Prostate gland (tissue), 2 donors: ENCODE results near the gene LAMA2. TPM values are rescaled to one million over a fixed set of nuclear protein-coding genes. Genes with fewer than 3 reads are reported as not detected.

Experiments used
- DNase-seq: peaks from one replicate; pipeline ENCODE4 v3.0.0-alpha.2; 2019; ENCODE audit warnings: low spot score
- H3K27ac ChIP-seq, 2 donors: fragments of 200-600 bp; sonication (generic); 2 replicates each; pipeline ENCODE4 v1.5.1; 2017 to 2019
- H3K27me3 ChIP-seq: fragments of 200-600 bp; sonication (generic); replicated peaks from 2 replicates; pipeline ENCODE4 v1.5.1; 2019; ENCODE audit not compliant: insufficient read depth
- H3K36me3 ChIP-seq, 2 donors: fragments of 200-600 bp; sonication (generic); 1 replicate in 1 of 2; 2 replicates in 1 of 2; pipeline versions ENCODE4 v1.5.1 to v1.8.1; 2017 to 2019
- H3K4me1 ChIP-seq: fragments of 200-600 bp; sonication (generic); replicated peaks from 2 replicates; pipeline ENCODE4 v1.5.1; 2019
- H3K4me3 ChIP-seq, 2 donors: fragments of 200-600 bp; sonication (generic); 2 replicates each; pipeline ENCODE4 v1.5.1; 2017 to 2019
- H3K9me3 ChIP-seq: fragments of 200-600 bp; sonication (generic); 2 replicates; pipeline ENCODE4 v1.5.1; 2017
- CTCF ChIP-seq, 4 experiments: fragments of 200-600 bp in 2 of 4; fragments of 450-650 bp in 2 of 4; sonication (generic) in 2 of 4; IDR thresholded peaks; 1 replicate in 3 of 4; 2 replicates in 1 of 4; pipeline ENCODE4 v1.5.1; 2016 to 2019; ENCODE audit warnings: antibody characterized with exemption in 4 of 4, mild to moderate bottlenecking in 2 of 4, moderate library complexity in 2 of 4
- POLR2A ChIP-seq: fragments of 450-650 bp; IDR thresholded peaks from one replicate; pipeline ENCODE4 v1.6.1; 2016; ENCODE audit warnings: antibody characterized with exemption, mild to moderate bottlenecking
- POLR2AphosphoS5 ChIP-seq: sonication (generic); formaldehyde crosslinking; IDR thresholded peaks from one replicate; pipeline ENCODE4 v1.6.1; 2017; ENCODE audit warnings: antibody characterized with exemption
- WGBS: methylation state at CpG from one replicate; pipeline ENCODE4 v1.1.5; 2018; 5-methylcytosine and 5-hydroxymethylcytosine counted together
- intact Hi-C: fragments of 100-400 bp; cut with DNase I; formaldehyde crosslinking; loops from one replicate; pipeline ENCODE4 v1.14.2; 2022
- total RNA-seq, 2 donors: library from RNA; depleted of rRNA; stranded (reverse); fragments of >200 nt; gene quantifications; one replicate each; pipeline ENCODE4 v1.1.0, GENCODE V29; 2016

The LAMA2 gene
- total RNA-seq, 2 donors from 2014 or later = 10.1 to 89.1 TPM

GRCh38 chr6:129059650-129060049 lies 176.7 kb downstream of the LAMA2 start:
- no peaks in the 10 kb centered on the region for H3K27me3 ChIP-seq
- intact Hi-C loops = no loop called here
- no peaks in the 10 kb centered on the region for H3K36me3 ChIP-seq
- no peaks in the 10 kb centered on the region for H3K9me3 ChIP-seq
- 71% methylated on average over 2 of the region's 2 CpGs for WGBS
- H3K27ac ChIP-seq = no peak overlapping the region
- no peak overlapping the region for H3K4me3 ChIP-seq
- DNase-seq = no peak
- H3K4me1 ChIP-seq = no peaks in the 10 kb centered on the region
- TF ChIP-seq CTCF (IDR thresholded peaks at IDR 0.05) = no peak
- TF ChIP-seq POLR2AphosphoS5 = no peak
- no peak for TF ChIP-seq POLR2A

GRCh38 chr6:129069006-129069405 lies 186.1 kb downstream of the LAMA2 start:
- no peak overlapping the region for H3K4me3 ChIP-seq
- H3K9me3 ChIP-seq = no peaks in the 10 kb centered on the region
- no peak overlapping the region for H3K27ac ChIP-seq
- H3K36me3 ChIP-seq = no peaks in the 10 kb centered on the region
- DNase-seq = no peak
- no peaks in the 10 kb centered on the region for H3K4me1 ChIP-seq
- TF ChIP-seq POLR2A (no peak), CTCF (IDR thresholded peaks at IDR 0.05) (no peak), POLR2AphosphoS5 (no peak)
- intact Hi-C loops = no loop called here
- no peaks in the 10 kb centered on the region for H3K27me3 ChIP-seq

GRCh38 chr6:129073051-129073450 lies 190.1 kb downstream of the LAMA2 start:
- no peaks in the 10 kb centered on the region for H3K9me3 ChIP-seq
- no peak overlapping the region for H3K27ac ChIP-seq
- no peak for TF ChIP-seq POLR2A
- TF ChIP-seq CTCF (IDR thresholded peaks at IDR 0.05) = no peak
- TF ChIP-seq POLR2AphosphoS5 = no peak
- DNase-seq = no peak
- no peaks in the 10 kb centered on the region for H3K36me3 ChIP-seq
- intact Hi-C loops = no loop called here
- no peaks in the 10 kb centered on the region for H3K4me1 ChIP-seq
- H3K27me3 ChIP-seq = no peaks in the 10 kb centered on the region
- no peak overlapping the region for H3K4me3 ChIP-seq
- WGBS = 96% methylated on average over 2 of the region's 2 CpGs

DNA sequence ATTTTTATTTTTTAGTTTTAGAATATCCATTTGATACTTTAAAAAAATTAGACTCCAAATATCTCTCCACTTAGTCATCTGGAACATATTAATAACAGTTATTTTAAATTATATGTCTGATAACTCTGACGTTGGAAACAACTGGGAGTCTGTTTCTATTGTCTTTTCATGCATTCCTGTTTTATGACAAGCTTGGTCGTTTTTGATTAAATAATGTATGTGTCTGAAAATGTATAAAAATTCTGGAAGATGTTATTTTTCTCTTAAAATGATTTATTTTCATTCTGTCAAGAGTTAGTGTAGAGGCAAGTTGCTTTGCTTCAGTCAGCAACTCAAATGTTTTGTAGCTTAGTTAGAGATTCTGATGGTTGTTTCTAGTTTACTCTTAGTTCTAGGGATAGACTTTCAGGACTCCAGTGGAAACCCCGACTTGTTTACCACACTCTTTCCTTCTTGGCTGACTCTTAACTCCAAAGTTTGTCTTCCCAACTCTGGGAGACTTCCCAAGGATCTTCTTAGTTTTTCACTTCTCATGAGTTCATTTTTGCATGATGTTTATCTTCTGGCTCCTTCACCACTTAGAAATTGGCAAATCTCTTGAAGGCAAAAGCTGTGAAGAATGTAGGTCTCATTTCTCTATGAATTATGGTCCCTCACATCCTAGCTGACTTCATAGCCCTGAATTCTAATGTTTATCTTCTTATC lies 190.9 kb downstream of the LAMA2 start:
- no peak overlapping the region for H3K27ac ChIP-seq

More for the DNA sequence above, 190.9 kb downstream of the LAMA2 start:
- DNase-seq = no peak
- 48% methylated on average over 3 of the region's 3 CpGs for WGBS
- intact Hi-C loops = no loop called here
- H3K9me3 ChIP-seq = no peaks in the 10 kb centered on the region
- H3K27me3 ChIP-seq = no peaks in the 10 kb centered on the region
- H3K4me3 ChIP-seq = no peak overlapping the region
- no peaks in the 10 kb centered on the region for H3K36me3 ChIP-seq
- TF ChIP-seq CTCF (IDR thresholded peaks at IDR 0.05) (no peak), POLR2A (no peak), POLR2AphosphoS5 (no peak)
- no peaks in the 10 kb centered on the region for H3K4me1 ChIP-seq
